ENCODE measurements around the gene TTC21A.
"Not testable (repeated sequence)": the region's sequence is repeated elsewhere in the genome, so short reads cannot be mapped to it uniquely, and the experiment has no call there.

TTC21A gene

GRCh38 chr3:39107388-39108199 lies at the start of gene TTC21A, which contains the start of gene GORASP1:
TTC21A (plus strand) TSS chr3:39107680; CDS start chr3:39107838, 158 bp downstream.
GORASP1 (minus strand) TSS chr3:39107627; CDS start chr3:39107541, 86 bp downstream.
- H3K27ac ChIP-seq (ENCODE audit: low read depth, low read length) = peak within 1 kb of the TSS; percentile 87
- H3K9me3 ChIP-seq (ENCODE audit: low read length) = no peaks in the 10 kb centered on the region
- H3K27me3 ChIP-seq (ENCODE audit: control insufficient read depth in 1 of 2, insufficient read depth in 2 of 2, low read length in 2 of 2) = no peaks in the 10 kb centered on the region
- peak within 1 kb of the TSS; percentile 89 to 93 for H3K4me3 ChIP-seq (ENCODE audit: low read depth in 1 of 2, low read length in 2 of 2)
- H3K9ac ChIP-seq (ENCODE audit: low read length) = peak within 1 kb of the TSS; percentile 54
- no peaks in the 10 kb centered on the region for H3K36me3 ChIP-seq (ENCODE audit: insufficient read depth, low read length)
- H3K4me1 ChIP-seq (ENCODE audit: insufficient read depth, low read length) = peaks cover 34% of the 10 kb centered on the region

GRCh38 chr3:39061228-39061627 lies 46.3 kb upstream of the TTC21A start:
- H3K9me3 ChIP-seq (ENCODE audit: low read length); H3K36me3 ChIP-seq (ENCODE audit: insufficient read depth, low read length); H3K27me3 ChIP-seq (ENCODE audit: control insufficient read depth in 1 of 2, insufficient read depth in 2 of 2, low read length in 2 of 2); H3K27ac ChIP-seq (ENCODE audit: low read depth, low read length); H3K4me1 ChIP-seq (ENCODE audit: insufficient read depth, low read length); H3K9ac ChIP-seq (ENCODE audit: low read length); H3K4me3 ChIP-seq (ENCODE audit: low read depth in 1 of 2, low read length in 2 of 2): not testable (repeated sequence)

GRCh38 chr3:39062180-39062579 lies 45.3 kb upstream of the TTC21A start:
- Histone ChIP-seq H3K9ac (ENCODE audit: low read length) (no peak overlapping the region), H3K27me3 (ENCODE audit: control insufficient read depth in 1 of 2, insufficient read depth in 2 of 2, low read length in 2 of 2) (no peaks in the 10 kb centered on the region), H3K9me3 (ENCODE audit: low read length) (no peaks in the 10 kb centered on the region), H3K36me3 (ENCODE audit: insufficient read depth, low read length) (peaks cover 9% of the 10 kb centered on the region), H3K4me1 (ENCODE audit: insufficient read depth, low read length) (peaks cover 4% of the 10 kb centered on the region), H3K4me3 (ENCODE audit: low read depth in 1 of 2, low read length in 2 of 2) (no peak overlapping the region), H3K27ac (ENCODE audit: low read depth, low read length) (no peak overlapping the region)

GRCh38 chr3:39063143-39063542 lies 44.3 kb upstream of the TTC21A start:
- Histone ChIP-seq H3K9ac (ENCODE audit: low read length) (no peak overlapping the region), H3K4me1 (ENCODE audit: insufficient read depth, low read length) (peaks cover 2% of the 10 kb centered on the region), H3K27ac (ENCODE audit: low read depth, low read length) (no peak overlapping the region), H3K36me3 (ENCODE audit: insufficient read depth, low read length) (peaks cover 14% of the 10 kb centered on the region), H3K4me3 (ENCODE audit: low read depth in 1 of 2, low read length in 2 of 2) (no peak overlapping the region), H3K9me3 (ENCODE audit: low read length) (no peaks in the 10 kb centered on the region), H3K27me3 (ENCODE audit: control insufficient read depth in 1 of 2, insufficient read depth in 2 of 2, low read length in 2 of 2) (no peaks in the 10 kb centered on the region)

GRCh38 chr3:39064646-39065045 lies 42.8 kb upstream of the TTC21A start:
- Histone ChIP-seq H3K36me3 (ENCODE audit: insufficient read depth, low read length) (peaks cover 14% of the 10 kb centered on the region), H3K27ac (ENCODE audit: low read depth, low read length) (no peak overlapping the region), H3K9ac (ENCODE audit: low read length) (no peak overlapping the region), H3K9me3 (ENCODE audit: low read length) (no peaks in the 10 kb centered on the region), H3K27me3 (ENCODE audit: control insufficient read depth in 1 of 2, insufficient read depth in 2 of 2, low read length in 2 of 2) (no peaks in the 10 kb centered on the region), H3K4me3 (ENCODE audit: low read depth in 1 of 2, low read length in 2 of 2) (no peak overlapping the region), H3K4me1 (ENCODE audit: insufficient read depth, low read length) (no peaks in the 10 kb centered on the region)

- Histone ChIP-seq H3K4me1 (ENCODE audit: insufficient read depth, low read length) (no peaks in the 10 kb centered on the region), H3K4me3 (ENCODE audit: low read depth in 1 of 2, low read length in 2 of 2) (no peak overlapping the region), H3K9ac (ENCODE audit: low read length) (no peak overlapping the region), H3K27me3 (ENCODE audit: control insufficient read depth in 1 of 2, insufficient read depth in 2 of 2, low read length in 2 of 2) (no peaks in the 10 kb centered on the region), H3K27ac (ENCODE audit: low read depth, low read length) (no peak overlapping the region), H3K36me3 (ENCODE audit: insufficient read depth, low read length) (peaks cover 18% of the 10 kb centered on the region), H3K9me3 (ENCODE audit: low read length) (no peaks in the 10 kb centered on the region)
Observed at GRCh38 chr3:39065197-39065596, 42.3 kb upstream of the TTC21A start.

GRCh38 chr3:39067286-39067685 lies 40.2 kb upstream of the TTC21A start:
- H3K27me3 ChIP-seq (ENCODE audit: control insufficient read depth in 1 of 2, insufficient read depth in 2 of 2, low read length in 2 of 2) = no peaks in the 10 kb centered on the region
- H3K9me3 ChIP-seq (ENCODE audit: low read length) = no peaks in the 10 kb centered on the region
- no peak overlapping the region for H3K9ac ChIP-seq (ENCODE audit: low read length)
- no peak overlapping the region for H3K27ac ChIP-seq (ENCODE audit: low read depth, low read length)
- H3K4me3 ChIP-seq (ENCODE audit: low read depth in 1 of 2, low read length in 2 of 2) = no peak overlapping the region
- H3K36me3 ChIP-seq (ENCODE audit: insufficient read depth, low read length) = peaks cover 24% of the 10 kb centered on the region
- no peaks in the 10 kb centered on the region for H3K4me1 ChIP-seq (ENCODE audit: insufficient read depth, low read length)

GRCh38 chr3:39068556-39068955 lies 38.9 kb upstream of the TTC21A start:
- H3K36me3 ChIP-seq (ENCODE audit: insufficient read depth, low read length) = peaks cover 29% of the 10 kb centered on the region
- no peaks in the 10 kb centered on the region for H3K9me3 ChIP-seq (ENCODE audit: low read length)
- H3K27ac ChIP-seq (ENCODE audit: low read depth, low read length) = no peak overlapping the region
- H3K4me1 ChIP-seq (ENCODE audit: insufficient read depth, low read length) = no peaks in the 10 kb centered on the region
- no peak overlapping the region for H3K4me3 ChIP-seq (ENCODE audit: low read depth in 1 of 2, low read length in 2 of 2)
- H3K27me3 ChIP-seq (ENCODE audit: control insufficient read depth in 1 of 2, insufficient read depth in 2 of 2, low read length in 2 of 2) = no peaks in the 10 kb centered on the region
- no peak overlapping the region for H3K9ac ChIP-seq (ENCODE audit: low read length)

GRCh38 chr3:39075910-39076309 lies 31.6 kb upstream of the TTC21A start:
- no peaks in the 10 kb centered on the region for H3K9me3 ChIP-seq (ENCODE audit: low read length)
- H3K27me3 ChIP-seq (ENCODE audit: control insufficient read depth in 1 of 2, insufficient read depth in 2 of 2, low read length in 2 of 2) = no peaks in the 10 kb centered on the region
- H3K9ac ChIP-seq (ENCODE audit: low read length) = no peak overlapping the region
- H3K27ac ChIP-seq (ENCODE audit: low read depth, low read length) = no peak overlapping the region
- H3K36me3 ChIP-seq (ENCODE audit: insufficient read depth, low read length) = peaks cover 61% of the 10 kb centered on the region
- H3K4me1 ChIP-seq (ENCODE audit: insufficient read depth, low read length) = no peaks in the 10 kb centered on the region
- no peak overlapping the region for H3K4me3 ChIP-seq (ENCODE audit: low read depth in 1 of 2, low read length in 2 of 2)

- H3K36me3 ChIP-seq (ENCODE audit: insufficient read depth, low read length) = peaks cover 55% of the 10 kb centered on the region
- H3K4me3 ChIP-seq (ENCODE audit: low read depth in 1 of 2, low read length in 2 of 2) = no peak overlapping the region
Observed at GRCh38 chr3:39079530-39079929, 27.9 kb upstream of the TTC21A start.

GRCh38 chr3:39080026-39080425 lies 27.5 kb upstream of the TTC21A start:
- Histone ChIP-seq H3K36me3 (ENCODE audit: insufficient read depth, low read length) (peaks cover 53% of the 10 kb centered on the region), H3K27me3 (ENCODE audit: control insufficient read depth in 1 of 2, insufficient read depth in 2 of 2, low read length in 2 of 2) (no peaks in the 10 kb centered on the region), H3K9me3 (ENCODE audit: low read length) (no peaks in the 10 kb centered on the region), H3K4me1 (ENCODE audit: insufficient read depth, low read length) (no peaks in the 10 kb centered on the region), H3K9ac (ENCODE audit: low read length) (no peak overlapping the region), H3K27ac (ENCODE audit: low read depth, low read length) (no peak overlapping the region), H3K4me3 (ENCODE audit: low read depth in 1 of 2, low read length in 2 of 2) (no peak overlapping the region)

More at GRCh38 chr3:39079530-39079929, 27.9 kb upstream of the TTC21A start:
- Histone ChIP-seq H3K4me1 (ENCODE audit: insufficient read depth, low read length) (no peaks in the 10 kb centered on the region), H3K27me3 (ENCODE audit: control insufficient read depth in 1 of 2, insufficient read depth in 2 of 2, low read length in 2 of 2) (no peaks in the 10 kb centered on the region), H3K9me3 (ENCODE audit: low read length) (no peaks in the 10 kb centered on the region), H3K9ac (ENCODE audit: low read length) (no peak overlapping the region), H3K27ac (ENCODE audit: low read depth, low read length) (no peak overlapping the region)

Measured in muscle layer of colon (tissue), 2 donors.